ENCODE results near the gene LRP1B.

- no peak for TF ChIP-seq ZNF274 (IDR thresholded peaks at IDR 0.05; ENCODE audit: low read depth, low read length)
- no peak for TF ChIP-seq YY1 (IDR thresholded peaks at IDR 0.05; ENCODE audit: insufficient read depth, insufficient read length)
Observed at GRCh38 chr2:141517852-141518421, 612.9 kb downstream of the LRP1B start.

Data from NT2/D1 (cell line).